ENCODE results near the gene KIAA1755.
A peak's percentile ranks its signal among the peaks of the same experiment; 100 is the strongest.

KIAA1755 gene

GRCh38 chr20:38231531-38232121 is 28.9 kb downstream of the KIAA1755 start:
- no peak for DNase-seq

GRCh38 chr20:38230957-38231526 is 29.5 kb downstream of the KIAA1755 start:
- DNase-seq = no peak

DNA sequence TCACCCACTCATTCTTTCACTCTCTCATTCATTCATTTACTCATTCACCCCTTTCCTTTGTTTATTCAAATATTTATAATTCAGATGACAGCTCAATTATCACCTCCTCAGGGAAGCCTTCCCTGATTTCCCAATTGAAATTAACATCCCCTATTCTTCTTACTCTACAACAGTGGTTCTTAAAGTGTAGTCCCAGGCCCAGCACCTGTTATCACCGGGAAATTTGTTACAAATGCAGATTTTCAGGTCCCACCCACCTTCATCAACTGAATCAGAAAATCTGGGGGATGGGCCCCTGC is 30.3 kb downstream of the KIAA1755 start:
- no peak for DNase-seq

- DNase-seq = no peak
These were observed 30.9 kb downstream of the KIAA1755 start for GRCh38 chr20:38229376-38230252.

- DNase-seq = no peak
These were observed 32.1 kb downstream of the KIAA1755 start for GRCh38 chr20:38228436-38228835.

GRCh38 chr20:38227420-38228360 is 32.8 kb downstream of the KIAA1755 start:
- DNase-seq = no peak

DNA sequence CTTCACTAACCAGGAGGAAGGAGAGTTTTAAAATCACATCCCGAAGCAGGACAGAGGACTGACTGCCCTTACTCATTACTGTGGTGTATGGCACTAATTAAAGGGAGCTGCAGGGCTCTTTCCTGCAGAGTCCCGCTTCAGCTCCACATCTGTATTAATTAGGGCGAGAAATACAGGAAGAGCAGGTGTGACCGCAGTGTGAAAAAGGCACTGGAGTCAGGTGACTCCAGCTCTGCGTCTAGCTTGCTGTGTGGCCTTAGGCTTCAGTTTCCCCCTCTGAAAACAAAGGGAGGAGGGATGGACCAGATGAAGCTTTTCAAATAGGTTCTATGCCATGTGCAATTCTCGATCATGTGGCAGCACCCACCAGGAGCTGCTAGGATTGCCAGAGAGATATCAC is 34.0 kb downstream of the KIAA1755 start:
- DNase-seq = no peak

- DNase-seq = no peak
These were observed 34.7 kb downstream of the KIAA1755 start for GRCh38 chr20:38225900-38226263.

- no peak for DNase-seq
These were observed 35.2 kb downstream of the KIAA1755 start for GRCh38 chr20:38225240-38225899.

DNA sequence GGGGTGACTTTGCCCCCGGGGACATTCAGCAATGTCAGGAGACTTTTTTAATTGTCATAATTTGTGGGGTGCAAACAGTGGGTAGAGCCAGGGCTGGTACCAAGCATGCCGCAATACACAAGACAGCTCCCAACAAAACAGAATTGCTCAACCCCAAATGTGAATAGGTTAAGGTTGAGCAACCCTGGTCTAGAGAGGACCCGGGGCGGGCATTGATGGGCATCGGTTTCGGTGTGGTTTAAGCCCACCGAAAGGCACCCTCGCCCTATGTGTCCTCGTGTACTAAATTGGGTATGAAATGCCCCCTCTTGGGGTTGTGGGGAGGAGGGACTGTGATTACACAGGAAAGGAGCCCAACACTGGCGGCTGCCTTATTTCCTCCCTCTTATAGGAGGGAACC is 36.0 kb downstream of the KIAA1755 start:
- DNase-seq = no peak

GRCh38 chr20:38223743-38224100 is 36.8 kb downstream of the KIAA1755 start:
- no peak for DNase-seq

GRCh38 chr20:38222923-38223742 is 37.4 kb downstream of the KIAA1755 start:
- no peak for DNase-seq

DNA sequence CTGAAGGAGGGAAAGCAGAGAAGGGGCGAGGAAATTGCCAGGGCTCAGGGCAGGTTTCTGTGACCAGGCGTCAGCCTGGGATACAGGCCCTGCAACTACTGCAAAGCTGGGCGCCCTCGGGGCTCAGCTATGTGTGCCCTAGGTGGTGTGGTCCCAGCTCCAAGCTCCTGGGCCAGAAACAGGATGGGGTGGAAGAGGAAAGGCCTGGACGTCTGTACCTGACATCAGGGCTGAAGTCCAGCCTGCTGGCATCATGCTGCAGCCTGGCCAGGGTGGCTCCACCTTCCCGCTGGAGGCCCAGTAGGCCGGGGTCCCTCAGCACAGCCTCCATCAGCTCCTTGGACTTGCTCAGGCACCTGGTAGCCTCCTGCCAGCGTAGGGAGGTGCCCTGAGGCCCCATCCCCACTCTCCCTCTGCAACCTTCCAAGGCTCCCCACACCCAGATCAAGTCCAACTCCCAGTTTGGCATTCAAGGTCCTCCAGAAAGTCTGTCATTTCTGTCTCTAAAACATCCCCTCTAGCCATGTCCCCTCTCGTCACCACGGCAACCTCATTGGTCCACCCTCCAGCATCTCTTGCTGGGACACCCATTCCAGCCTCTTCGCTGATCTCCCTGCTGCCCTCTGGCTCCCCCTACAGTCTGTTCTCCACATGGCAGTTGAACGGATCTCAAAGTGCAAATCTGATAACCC is 38.2 kb downstream of the KIAA1755 start:
- DNase-seq = peak; percentile 69

DNA sequence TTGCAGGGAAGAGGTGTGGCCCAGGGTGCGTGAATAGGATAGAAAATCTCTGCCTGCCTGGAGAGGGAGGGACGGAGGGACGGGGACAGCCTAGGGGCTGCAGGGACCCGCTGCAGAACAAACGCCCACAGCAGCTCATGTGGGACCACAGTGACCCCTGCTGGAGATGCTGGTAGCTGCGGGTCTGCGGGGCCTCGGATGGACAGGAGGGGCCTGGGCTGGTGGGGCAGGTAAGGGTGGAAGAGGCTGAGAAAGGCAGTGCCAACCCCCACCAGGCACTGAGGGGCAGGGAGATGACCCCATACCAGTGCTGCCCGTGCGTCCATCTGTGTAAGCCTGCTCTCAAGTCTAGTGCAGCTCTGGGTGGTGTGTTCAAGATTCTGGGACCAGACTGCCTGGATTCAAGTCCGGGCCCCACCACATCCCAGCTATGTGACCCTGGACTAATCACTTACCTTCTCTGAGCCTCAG is 39.4 kb downstream of the KIAA1755 start:
- peak; percentile 74 for DNase-seq

DNA sequence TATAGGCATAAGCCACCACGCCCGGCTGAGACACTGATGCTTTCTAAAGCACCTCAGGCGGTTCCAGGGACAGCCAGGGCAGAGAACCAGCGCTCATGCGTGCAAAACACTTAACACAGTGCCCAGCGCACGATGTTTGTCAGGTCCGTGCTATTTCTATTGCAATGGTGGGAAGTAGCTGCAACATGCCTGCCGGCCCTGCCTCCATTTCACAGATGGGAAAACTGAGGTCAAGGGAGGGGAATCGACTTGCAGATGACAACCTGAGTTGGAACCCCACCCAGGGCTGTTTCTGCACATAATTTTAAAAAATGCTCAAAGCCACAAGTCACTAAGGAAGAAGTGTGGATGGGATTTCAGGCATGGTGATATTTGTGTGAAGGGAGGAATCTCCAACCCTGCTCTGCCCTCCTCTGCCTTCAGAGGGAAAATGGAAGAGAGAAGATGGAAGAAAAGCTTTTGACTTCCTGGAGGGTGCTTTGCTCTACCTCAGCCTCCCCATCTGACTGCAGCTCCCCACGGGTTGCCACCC is 39.9 kb downstream of the KIAA1755 start:
- no peak for DNase-seq

- no peak for DNase-seq
These were observed 41.3 kb downstream of the KIAA1755 start for GRCh38 chr20:38219006-38219950.

DNA sequence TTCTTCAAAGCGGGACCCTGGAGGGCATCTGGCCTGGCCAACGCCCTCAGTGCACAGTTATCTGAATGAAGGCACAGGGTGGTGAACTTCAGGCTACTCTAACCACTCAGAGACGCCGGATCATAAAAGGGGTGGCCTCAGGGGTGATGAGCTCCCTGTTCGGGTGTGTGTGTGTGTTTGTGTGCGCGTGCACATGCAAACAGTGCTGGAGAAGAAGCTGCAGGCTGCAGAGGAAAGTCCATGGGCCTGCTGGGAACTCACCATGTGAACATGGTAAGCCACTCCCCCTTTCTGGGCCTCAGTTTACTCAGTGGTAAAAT is 42.0 kb downstream of the KIAA1755 start:
- no peak for DNase-seq

GRCh38 chr20:38217791-38218565 is 42.6 kb downstream of the KIAA1755 start:
- DNase-seq = no peak
